ENCODE data around the gene WBP1. TPM values are rescaled to one million over a fixed set of nuclear protein-coding genes. Genes with fewer than 3 reads are reported as not detected.

WBP1 gene
- polyA plus RNA-seq (2013, experiment 1 of 2) = 90.3 TPM
- 87.0 TPM for polyA plus RNA-seq (2013, experiment 2 of 2)

GRCh38 chr2:74458132-74458937, at the start of gene WBP1:
WBP1 (plus strand) TSS chr2:74458438; CDS start chr2:74458603, 165 bp downstream.
- Histone ChIP-seq H3K18ac (ENCODE audit: low read depth in 1 of 2, low read length in 2 of 2) (peak within 1 kb of the TSS; percentile 70 to 76), H3K4me2 (ENCODE audit: low read length, poor library complexity, severe bottlenecking) (peak within 1 kb of the TSS; percentile 87), H2BK5ac (ENCODE audit: low read depth, low read length, poor library complexity, severe bottlenecking) (peak within 1 kb of the TSS; percentile 89), H3K36me3 (ENCODE audit: control insufficient read depth in 1 of 2, insufficient read depth in 2 of 2, low read depth in 1 of 2, low read length in 2 of 2) (peaks cover 27 to 36% of the 10 kb centered on the region in 2 experiments), H2AK5ac (ENCODE audit: low read length, severe bottlenecking) (peak within 1 kb of the TSS; percentile 90), H2BK120ac (ENCODE audit: low read depth, low read length) (peak within 1 kb of the TSS; percentile 71), H3K27ac (ENCODE audit: low read length, poor library complexity, severe bottlenecking) (peak within 1 kb of the TSS; percentile 93), H3K14ac (ENCODE audit: low read length in 2 of 2) (peak within 1 kb of the TSS in 1 of 2 experiments; percentile 53), H3K9ac (ENCODE audit: low read length) (peak within 1 kb of the TSS; percentile 96), H3K9me3 (ENCODE audit: control insufficient read depth, low read length) (no peaks in the 10 kb centered on the region), H4K91ac (ENCODE audit: low read length) (peak within 1 kb of the TSS; percentile 88), H2BK12ac (ENCODE audit: low read length in 2 of 2) (peak within 1 kb of the TSS in 1 of 2 experiments; percentile 10), H3K79me1 (replicated peaks; ENCODE audit: low read length, poor library complexity, severe bottlenecking) (peaks cover 43% of the 10 kb centered on the region), H3K4me1 (ENCODE audit: control insufficient read depth, insufficient read depth, low read depth, low read length) (peaks cover 13% of the 10 kb centered on the region), H2AFZ (ENCODE audit: low read depth, low read length) (peak within 1 kb of the TSS; percentile 44), H3K27me3 (ENCODE audit: control insufficient read depth in 1 of 2, insufficient read depth in 1 of 2, low read length in 2 of 2) (no peaks in the 10 kb centered on the region), H2BK15ac (ENCODE audit: low read depth, poor library complexity, severe bottlenecking) (peak within 1 kb of the TSS; percentile 82), H3K4ac (ENCODE audit: low read depth in 1 of 2, low read length in 2 of 2) (peak within 1 kb of the TSS; percentile 84 to 94), H3K4me3 (ENCODE audit: insufficient read depth in 1 of 2, low read depth in 1 of 2, low read length in 2 of 2) (peak within 1 kb of the TSS; percentile 72 to 99), H4K8ac (ENCODE audit: low read length) (peak within 1 kb of the TSS; percentile 95), H3K23ac (ENCODE audit: low read length in 2 of 2) (peak within 1 kb of the TSS in 1 of 2 experiments; percentile 35)
- DNase-seq = peak; percentile 100
- under 1% methylated on average over 27 of the region's 38 CpGs for WGBS

DNA sequence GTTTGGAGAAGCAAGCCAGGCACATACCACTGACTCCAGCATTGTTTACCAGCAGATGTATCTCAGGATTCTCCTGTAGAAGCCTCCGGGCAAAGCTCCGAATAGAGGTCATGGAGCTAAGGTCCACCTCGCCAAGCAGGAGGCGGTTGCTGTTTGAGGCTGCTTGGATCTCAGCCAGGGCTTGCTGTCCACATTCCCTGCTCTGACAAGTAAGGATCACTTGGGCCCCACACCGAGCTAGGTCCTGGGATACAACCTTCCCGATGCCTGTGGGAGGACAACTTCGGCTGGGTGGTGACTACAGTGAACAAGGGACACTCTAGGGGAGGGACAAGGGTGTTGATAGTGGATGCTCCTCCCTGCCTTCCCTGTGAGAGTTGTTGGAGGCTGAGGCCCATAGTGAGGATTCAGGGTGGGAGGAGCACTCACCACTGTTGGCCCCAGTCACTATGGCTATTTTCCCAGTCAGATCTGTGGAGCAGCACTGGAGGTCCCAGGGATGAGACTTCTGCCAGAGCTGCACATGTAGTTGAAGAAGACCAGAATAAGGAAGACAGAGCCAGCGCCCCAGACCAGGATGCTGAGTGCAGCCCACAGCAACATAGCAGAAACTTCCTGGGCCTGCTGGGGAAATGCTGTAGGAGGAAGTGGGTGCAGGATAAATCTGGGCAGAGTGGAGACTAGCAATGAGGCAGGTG, 45.1 kb upstream of the WBP1 start:
- no peaks in the 10 kb centered on the region for H3K27me3 ChIP-seq (ENCODE audit: control insufficient read depth in 1 of 2, insufficient read depth in 1 of 2, low read length in 2 of 2)
- DNase-seq = no peak
- no peak overlapping the region for H2AK5ac ChIP-seq (ENCODE audit: low read length, severe bottlenecking)
- no peak overlapping the region for H3K14ac ChIP-seq (ENCODE audit: low read length in 2 of 2)
- H2AFZ ChIP-seq (ENCODE audit: low read depth, low read length) = no peak overlapping the region
- H3K18ac ChIP-seq (ENCODE audit: low read depth in 1 of 2, low read length in 2 of 2) = no peak overlapping the region
- H3K9ac ChIP-seq (ENCODE audit: low read length) = no peak overlapping the region
- peaks cover 0 to 4% of the 10 kb centered on the region in 2 experiments for H3K36me3 ChIP-seq (ENCODE audit: control insufficient read depth in 1 of 2, insufficient read depth in 2 of 2, low read depth in 1 of 2, low read length in 2 of 2)
- H2BK120ac ChIP-seq (ENCODE audit: low read depth, low read length) = no peak overlapping the region
- 85% methylated on average over 8 of the region's 8 CpGs for WGBS
- no peak overlapping the region for H3K4ac ChIP-seq (ENCODE audit: low read depth in 1 of 2, low read length in 2 of 2)
- peak overlapping the region; percentile 5 for H4K91ac ChIP-seq (ENCODE audit: low read length)
- no peak overlapping the region for H3K23ac ChIP-seq (ENCODE audit: low read length in 2 of 2)
- no peak overlapping the region for H3K4me3 ChIP-seq (ENCODE audit: insufficient read depth in 1 of 2, low read depth in 1 of 2, low read length in 2 of 2)
- H3K79me1 ChIP-seq (replicated peaks; ENCODE audit: low read length, poor library complexity, severe bottlenecking) = no peaks in the 10 kb centered on the region
- no peak overlapping the region for H4K8ac ChIP-seq (ENCODE audit: low read length)
- H2BK5ac ChIP-seq (ENCODE audit: low read depth, low read length, poor library complexity, severe bottlenecking) = no peak overlapping the region
- H3K4me1 ChIP-seq (ENCODE audit: control insufficient read depth, insufficient read depth, low read depth, low read length) = no peaks in the 10 kb centered on the region
- H2BK15ac ChIP-seq (ENCODE audit: low read depth, poor library complexity, severe bottlenecking) = no peak overlapping the region
- no peak overlapping the region for H3K4me2 ChIP-seq (ENCODE audit: low read length, poor library complexity, severe bottlenecking)
- no peak overlapping the region for H3K27ac ChIP-seq (ENCODE audit: low read length, poor library complexity, severe bottlenecking)
- no peaks in the 10 kb centered on the region for H3K9me3 ChIP-seq (ENCODE audit: control insufficient read depth, low read length)
- H2BK12ac ChIP-seq (ENCODE audit: low read length in 2 of 2) = no peak overlapping the region

DNA sequence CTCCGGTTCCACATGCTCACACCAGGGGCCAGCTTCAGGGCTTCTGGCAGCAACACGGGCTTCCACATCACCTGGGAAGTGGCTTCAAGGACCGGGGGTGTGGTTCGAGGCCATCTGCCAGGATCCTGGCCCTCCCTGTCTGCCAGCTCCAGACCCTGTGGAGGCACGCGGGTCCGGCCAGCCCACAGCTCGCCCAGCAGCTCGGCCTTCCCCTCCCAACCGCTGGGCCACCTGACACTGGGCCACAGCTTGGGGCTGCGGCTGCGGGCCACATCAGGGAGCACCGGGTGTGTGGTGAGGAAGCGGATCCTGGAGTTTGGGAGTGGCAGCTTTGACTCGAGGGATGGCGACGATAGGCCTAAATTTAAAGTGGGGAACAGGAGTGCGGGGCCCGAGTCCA, 43.8 kb upstream of the WBP1 start:
- no peak for DNase-seq
- Histone ChIP-seq H3K9me3 (ENCODE audit: control insufficient read depth, low read length) (no peaks in the 10 kb centered on the region), H2BK5ac (ENCODE audit: low read depth, low read length, poor library complexity, severe bottlenecking) (no peak overlapping the region), H2BK120ac (ENCODE audit: low read depth, low read length) (no peak overlapping the region), H3K27ac (ENCODE audit: low read length, poor library complexity, severe bottlenecking) (no peak overlapping the region), H3K4me3 (ENCODE audit: insufficient read depth in 1 of 2, low read depth in 1 of 2, low read length in 2 of 2) (peak overlapping the region in 1 of 2 experiments; percentile 83), H2BK12ac (ENCODE audit: low read length in 2 of 2) (no peak overlapping the region), H3K23ac (ENCODE audit: low read length in 2 of 2) (no peak overlapping the region), H4K91ac (ENCODE audit: low read length) (no peak overlapping the region), H3K9ac (ENCODE audit: low read length) (peak overlapping the region; percentile 90), H3K4me1 (ENCODE audit: control insufficient read depth, insufficient read depth, low read depth, low read length) (peaks cover 2% of the 10 kb centered on the region), H2AFZ (ENCODE audit: low read depth, low read length) (no peak overlapping the region), H3K4me2 (ENCODE audit: low read length, poor library complexity, severe bottlenecking) (no peak overlapping the region), H2AK5ac (ENCODE audit: low read length, severe bottlenecking) (no peak overlapping the region), H2BK15ac (ENCODE audit: low read depth, poor library complexity, severe bottlenecking) (no peak overlapping the region), H3K14ac (ENCODE audit: low read length in 2 of 2) (no peak overlapping the region), H3K27me3 (ENCODE audit: control insufficient read depth in 1 of 2, insufficient read depth in 1 of 2, low read length in 2 of 2) (no peaks in the 10 kb centered on the region), H3K36me3 (ENCODE audit: control insufficient read depth in 1 of 2, insufficient read depth in 2 of 2, low read depth in 1 of 2, low read length in 2 of 2) (peaks cover 0 to 4% of the 10 kb centered on the region in 2 experiments), H3K18ac (ENCODE audit: low read depth in 1 of 2, low read length in 2 of 2) (no peak overlapping the region), H3K79me1 (replicated peaks; ENCODE audit: low read length, poor library complexity, severe bottlenecking) (no peaks in the 10 kb centered on the region), H4K8ac (ENCODE audit: low read length) (no peak overlapping the region), H3K4ac (ENCODE audit: low read depth in 1 of 2, low read length in 2 of 2) (no peak overlapping the region)
- WGBS = 84% methylated on average over 19 of the region's 19 CpGs
